COLO668 (cell line): ENCODE measurements around the gene UNC119B.
"Not testable (repeated sequence)": the region's sequence is repeated elsewhere in the genome, so short reads cannot be mapped to it uniquely, and the experiment has no call there.

Source experiments
- DNase-seq: peaks from one replicate; lab custom pipeline; 2025; ENCODE audit not compliant: unreplicated experiment; lab: John Stamatoyannopoulos, UW

The UNC119B gene

GRCh38 chr12:120718055-120718454 lies 7.8 kb downstream of the UNC119B start:
- no peak for DNase-seq

GRCh38 chr12:120719072-120719471 lies 8.8 kb downstream of the UNC119B start:
- no peak for DNase-seq

GRCh38 chr12:120719496-120720233 lies 9.4 kb downstream of the UNC119B start:
- no peak for DNase-seq

GRCh38 chr12:120720234-120720986 lies 10.2 kb downstream of the UNC119B start:
- no peak for DNase-seq

GRCh38 chr12:120720987-120721801 lies 10.9 kb downstream of the UNC119B start:
- DNase-seq, result no peak

GRCh38 chr12:120721866-120722265 lies 11.6 kb downstream of the UNC119B start:
- no peak for DNase-seq

- no peak for DNase-seq
Observed at GRCh38 chr12:120722784-120723183, 12.5 kb downstream of the UNC119B start.

GRCh38 chr12:120724720-120725119 lies 14.5 kb downstream of the UNC119B start:
- DNase-seq, result no peak

GRCh38 chr12:120725151-120725658 lies 14.9 kb downstream of the UNC119B start:
- DNase-seq, result no peak

GRCh38 chr12:120725659-120726509 lies 15.6 kb downstream of the UNC119B start, which contains the start of gene ACADS:
Gene ACADS, plus strand, starts transcription at chr12:120725826. Its CDS starts 60 bp downstream, at chr12:120725886.
- DNase-seq, result peak; percentile 96

GRCh38 chr12:120726510-120726793 lies 16.2 kb downstream of the UNC119B start:
- no peak for DNase-seq

GRCh38 chr12:120726961-120727360 lies 16.7 kb downstream of the UNC119B start:
- DNase-seq, result no peak

GRCh38 chr12:120732198-120732597 lies 21.9 kb downstream of the UNC119B start:
- not testable (repeated sequence) for DNase-seq

- DNase-seq, result no peak
Observed at GRCh38 chr12:120733574-120733973, 23.3 kb downstream of the UNC119B start.

GRCh38 chr12:120734210-120734609 lies 24.0 kb downstream of the UNC119B start:
- no peak for DNase-seq

- DNase-seq, result no peak
Observed at GRCh38 chr12:120735181-120735580, 24.9 kb downstream of the UNC119B start.

GRCh38 chr12:120736404-120737331 lies 26.4 kb downstream of the UNC119B start:
- DNase-seq, result no peak

GRCh38 chr12:120737557-120738251 lies 27.4 kb downstream of the UNC119B start:
- DNase-seq, result no peak
